Naive B cell (primary cell): ENCODE data around the gene FHAD1. TPM values are rescaled to one million over a fixed set of nuclear protein-coding genes. Genes with fewer than 3 reads are reported as not detected.
"Not testable (repeated sequence)": the region's sequence is repeated elsewhere in the genome, so short reads cannot be mapped to it uniquely, and the experiment has no call there.

Experiments used
- ATAC-seq, 2 donors: fragments of 150-1000 bp; cut with Tn5 transposase; 2 replicates each; pipeline ENCODE4 v1.10.0; 2021; ENCODE audit warnings: low read depth in 2 of 2, mild to moderate bottlenecking in 2 of 2, moderate library complexity in 2 of 2
- DNase-seq: peaks from one replicate; pipeline ENCODE4 v3.0.0; 2022
- H3K27ac Mint-ChIP-seq, 6 donors: one replicate each; pipeline ENCODE4 v1.8.0; 2020 to 2022; ENCODE audit warnings: mild to moderate bottlenecking in 6 of 6, mixed read lengths in 6 of 6, moderate library complexity in 5 of 6, inconsistent platforms in 2 of 6
- H3K27me3 Mint-ChIP-seq, 3 donors: one replicate each; pipeline ENCODE4 v1.8.0; 2021 to 2022; ENCODE audit warnings: mixed read lengths in 3 of 3, mild to moderate bottlenecking in 1 of 3
- H3K36me3 Mint-ChIP-seq, 2 donors: one replicate each; pipeline ENCODE4 v1.8.0; 2020 to 2022; ENCODE audit warnings: mixed read lengths in 2 of 2, inconsistent platforms in 1 of 2, mild to moderate bottlenecking in 1 of 2
- H3K4me1 Mint-ChIP-seq, 3 donors: one replicate each; pipeline ENCODE4 v1.8.0; 2020 to 2022; ENCODE audit warnings: mixed read lengths in 3 of 3, inconsistent platforms in 1 of 3, mild to moderate bottlenecking in 1 of 3, moderate library complexity in 1 of 3
- H3K4me3 Mint-ChIP-seq, 8 donors: one replicate each; pipeline ENCODE4 v1.8.0; 2020 to 2022; ENCODE audit warnings: mild to moderate bottlenecking in 8 of 8, mixed read lengths in 8 of 8, moderate library complexity in 8 of 8, inconsistent platforms in 2 of 8
- H3K9me3 Mint-ChIP-seq, 7 donors: one replicate each; pipeline ENCODE4 v1.8.0; 2020 to 2022; ENCODE audit warnings: mixed read lengths in 7 of 7, mild to moderate bottlenecking in 5 of 7, inconsistent platforms in 2 of 7, moderate library complexity in 1 of 7
- polyA plus RNA-seq, 6 donors: library from polyadenylated mRNA; unstranded; fragments of 300-500 nt; fragmentation: Illumina TruSeq; gene quantifications; one replicate each; pipeline ENCODE4 v1.2.3, GENCODE V29; 2021; ENCODE audit warnings: low read depth in 6 of 6

The FHAD1 gene
- polyA plus RNA-seq, 6 donors from 2014 or later, result not detected

DNA sequence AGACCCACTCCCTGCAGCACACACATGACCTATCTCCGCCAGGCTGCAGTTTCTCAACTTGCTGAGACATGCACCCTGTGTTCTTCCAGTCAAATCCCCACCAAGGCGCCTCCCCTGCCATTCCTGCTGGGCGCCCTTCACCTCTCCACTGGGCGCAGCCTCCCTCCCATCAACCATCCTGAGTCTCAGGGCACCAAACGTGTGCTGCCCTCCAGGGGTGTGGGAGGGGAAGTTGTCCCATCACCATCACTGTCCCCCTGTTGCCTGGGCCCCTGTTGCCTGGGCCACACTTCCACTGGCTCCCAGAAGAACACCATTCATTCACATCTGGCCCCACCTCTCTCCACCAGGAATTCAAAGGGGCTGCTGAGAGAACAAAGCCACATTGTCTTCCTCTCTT, 117.7 kb downstream of the FHAD1 start:
- no peak for DNase-seq
- no peaks in the 10 kb centered on the region for H3K4me1 Mint-ChIP-seq
- no peak overlapping the region for H3K4me3 Mint-ChIP-seq
- ATAC-seq, result no peak
- no peaks in the 10 kb centered on the region for H3K9me3 Mint-ChIP-seq
- no peaks in the 10 kb centered on the region for H3K36me3 Mint-ChIP-seq
- peaks cover 0 to 15% (median 9%) of the 10 kb centered on the region in 3 donors for H3K27me3 Mint-ChIP-seq
- H3K27ac Mint-ChIP-seq, result peak overlapping the region in 1 of 6 donors; percentile 22

- H3K9me3 Mint-ChIP-seq, result no peaks in the 10 kb centered on the region
- no peaks in the 10 kb centered on the region for H3K36me3 Mint-ChIP-seq
- ATAC-seq (no peak), DNase-seq (no peak)
- no peak overlapping the region for H3K27ac Mint-ChIP-seq
- peaks cover 8 to 26% (median 25%) of the 10 kb centered on the region in 3 donors for H3K27me3 Mint-ChIP-seq
- H3K4me1 Mint-ChIP-seq, result no peaks in the 10 kb centered on the region
- no peak overlapping the region for H3K4me3 Mint-ChIP-seq
These were observed 121.9 kb downstream of the FHAD1 start for GRCh38 chr1:15368888-15369287.

GRCh38 chr1:15370268-15370667, 123.2 kb downstream of the FHAD1 start:
- ATAC-seq (no peak), DNase-seq (no peak)
- H3K9me3 Mint-ChIP-seq, result no peaks in the 10 kb centered on the region
- no peak overlapping the region for H3K27ac Mint-ChIP-seq
- H3K36me3 Mint-ChIP-seq, result no peaks in the 10 kb centered on the region
- H3K4me1 Mint-ChIP-seq, result no peaks in the 10 kb centered on the region
- no peak overlapping the region for H3K4me3 Mint-ChIP-seq
- peaks cover 8 to 21% (median 18%) of the 10 kb centered on the region in 3 donors for H3K27me3 Mint-ChIP-seq

- no peak for DNase-seq
- ATAC-seq, result no peak
- H3K4me1 Mint-ChIP-seq, result no peaks in the 10 kb centered on the region
- no peaks in the 10 kb centered on the region for H3K9me3 Mint-ChIP-seq
- H3K4me3 Mint-ChIP-seq, result no peak overlapping the region
- H3K36me3 Mint-ChIP-seq, result no peaks in the 10 kb centered on the region
- H3K27me3 Mint-ChIP-seq, result peaks cover 8 to 21% (median 16%) of the 10 kb centered on the region in 3 donors
- H3K27ac Mint-ChIP-seq, result peak overlapping the region in 1 of 6 donors; percentile 32
These were observed 123.9 kb downstream of the FHAD1 start for GRCh38 chr1:15370781-15371520.

DNA sequence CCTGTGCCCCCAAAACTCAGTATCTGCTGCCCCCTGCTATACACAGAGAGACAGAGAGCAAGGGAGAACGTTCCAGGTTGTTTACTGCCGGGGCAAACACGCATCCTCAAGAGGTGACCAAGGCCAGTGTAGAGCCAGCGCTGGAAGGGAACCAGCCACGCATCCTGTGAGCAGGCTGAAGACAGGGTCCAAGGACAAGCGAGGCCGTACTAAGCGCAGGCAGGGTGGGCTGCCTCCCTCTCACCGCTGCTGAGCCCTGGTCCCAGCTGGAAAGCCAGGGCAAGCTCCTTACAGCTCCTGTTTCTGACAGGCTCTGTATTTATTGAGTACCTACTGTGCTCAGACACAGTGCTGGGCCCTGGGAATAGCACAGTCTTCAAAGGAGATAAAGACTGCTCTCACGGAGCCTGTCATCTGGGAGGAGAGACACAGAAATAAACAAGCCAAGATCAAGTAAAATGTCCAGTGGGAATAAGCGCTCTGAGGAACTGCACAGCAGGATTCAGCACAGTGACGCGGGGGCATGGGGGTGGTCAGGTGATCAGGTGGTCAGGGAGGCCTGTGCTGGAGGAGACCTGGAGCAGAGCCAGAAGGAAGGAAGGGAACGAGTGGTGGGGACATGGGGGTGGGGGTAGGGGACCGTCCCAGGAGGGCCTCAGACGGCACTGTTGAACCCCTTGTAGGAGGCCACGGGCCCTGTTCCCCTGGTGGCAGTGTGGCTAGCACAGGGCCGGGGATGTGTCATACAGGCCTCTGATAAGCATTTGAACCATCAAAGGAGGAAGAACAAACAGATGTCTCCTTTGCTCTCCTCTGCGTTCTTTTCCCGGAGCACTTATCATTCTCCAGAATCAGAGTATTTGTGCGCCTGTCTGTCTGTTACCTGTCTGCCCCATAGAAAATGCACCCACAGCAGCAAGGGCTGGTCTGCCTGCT, 124.9 kb downstream of the FHAD1 start:
- Mint-ChIP-seq H3K4me1 (no peaks in the 10 kb centered on the region), H3K27me3 (peaks cover 8 to 22% (median 16%) of the 10 kb centered on the region in 3 donors), H3K9me3 (no peaks in the 10 kb centered on the region), H3K27ac (peak overlapping the region in 2 of 6 donors; percentile 12 to 32), H3K36me3 (no peaks in the 10 kb centered on the region), H3K4me3 (peak overlapping the region in 1 of 8 donors; percentile 52)
- DNase-seq (no peak), ATAC-seq (no peak)

GRCh38 chr1:15378729-15379128, 131.7 kb downstream of the FHAD1 start:
- Mint-ChIP-seq H3K27ac (no peak overlapping the region), H3K4me3 (no peak overlapping the region), H3K36me3 (no peaks in the 10 kb centered on the region), H3K27me3 (peaks cover 1 to 39% (median 37%) of the 10 kb centered on the region in 3 donors), H3K4me1 (no peaks in the 10 kb centered on the region), H3K9me3 (no peaks in the 10 kb centered on the region)
- no peak for DNase-seq
- ATAC-seq, result no peak

GRCh38 chr1:15379151-15379550, 132.1 kb downstream of the FHAD1 start:
- H3K4me3 Mint-ChIP-seq, H3K9me3 Mint-ChIP-seq, H3K4me1 Mint-ChIP-seq, ATAC-seq, H3K27ac Mint-ChIP-seq, DNase-seq, H3K36me3 Mint-ChIP-seq: not testable (repeated sequence)
- peaks cover 4 to 39% (median 38%) of the 10 kb centered on the region in 3 donors for H3K27me3 Mint-ChIP-seq

GRCh38 chr1:15380601-15381508, 133.8 kb downstream of the FHAD1 start:
- Mint-ChIP-seq H3K4me3 (no peak overlapping the region), H3K4me1 (peaks cover 5 to 14% (median 8%) of the 10 kb centered on the region in 3 donors), H3K27ac (no peak overlapping the region), H3K27me3 (peaks cover 4 to 52% (median 39%) of the 10 kb centered on the region in 3 donors), H3K9me3 (no peaks in the 10 kb centered on the region), H3K36me3 (no peaks in the 10 kb centered on the region)
- ATAC-seq (no peak), DNase-seq (no peak)

- Mint-ChIP-seq H3K36me3 (no peaks in the 10 kb centered on the region), H3K27ac (no peak overlapping the region), H3K9me3 (no peaks in the 10 kb centered on the region), H3K27me3 (peaks cover 4 to 50% (median 41%) of the 10 kb centered on the region in 3 donors), H3K4me3 (peak overlapping the region in 1 of 8 donors; percentile 50), H3K4me1 (peaks cover 10 to 23% (median 18%) of the 10 kb centered on the region in 3 donors)
- ATAC-seq, result no peak
- DNase-seq, result no peak
These were observed 134.8 kb downstream of the FHAD1 start for GRCh38 chr1:15381805-15382204.

DNA sequence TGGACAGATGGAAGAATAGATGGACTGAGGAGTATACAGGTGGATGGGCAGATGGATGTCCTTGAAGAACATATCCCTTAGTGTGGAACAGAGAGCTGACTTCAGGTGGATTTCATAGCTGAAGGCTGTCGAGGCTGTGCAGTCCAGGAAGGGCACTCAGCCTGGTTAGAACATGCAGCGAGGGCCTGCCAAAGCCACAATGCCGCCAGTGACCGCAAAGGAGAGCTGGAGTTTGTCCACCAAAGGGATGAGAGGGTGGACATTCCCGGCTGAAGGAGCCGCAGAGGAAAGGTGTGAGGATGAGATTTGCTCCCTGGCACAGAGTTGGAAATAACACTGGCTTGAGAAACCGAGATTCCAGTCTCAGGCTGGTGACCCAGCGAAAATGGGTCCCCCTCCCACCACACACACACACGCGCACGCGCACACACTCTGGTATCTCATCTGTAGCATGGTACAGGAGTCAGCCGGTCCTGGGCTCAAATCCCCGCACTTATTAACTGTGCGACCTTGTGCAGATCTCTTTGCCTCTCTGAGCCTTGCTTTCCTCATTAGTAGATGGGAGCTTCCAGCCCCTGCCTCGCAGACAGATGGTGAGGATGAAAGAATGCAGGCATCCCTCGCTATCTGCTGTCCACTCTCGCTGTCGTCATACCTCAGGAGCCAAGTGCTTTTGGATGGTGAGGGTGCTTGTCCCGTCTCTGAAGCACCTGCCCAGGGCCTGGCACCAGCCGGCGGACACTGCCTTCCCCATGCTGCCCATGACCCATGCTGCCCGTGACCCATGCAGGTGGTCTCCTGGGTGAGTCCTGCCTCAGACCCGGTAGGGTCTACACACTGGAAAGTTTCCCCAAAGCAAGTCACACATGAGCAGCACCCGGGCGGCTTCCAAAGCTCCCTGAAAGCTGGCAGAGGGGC, 135.8 kb downstream of the FHAD1 start:
- no peak for ATAC-seq
- Mint-ChIP-seq H3K4me1 (peaks cover 14 to 25% (median 20%) of the 10 kb centered on the region in 3 donors), H3K36me3 (no peaks in the 10 kb centered on the region), H3K9me3 (no peaks in the 10 kb centered on the region), H3K4me3 (no peak overlapping the region), H3K27ac (peak overlapping the region in 4 of 6 donors; percentile 14 to 86 (median 46)), H3K27me3 (peaks cover 4 to 46% (median 41%) of the 10 kb centered on the region in 3 donors)
- DNase-seq, result no peak

GRCh38 chr1:15383810-15384209, 136.8 kb downstream of the FHAD1 start:
- ATAC-seq (no peak), DNase-seq (no peak)
- peaks cover 14 to 25% (median 20%) of the 10 kb centered on the region in 3 donors for H3K4me1 Mint-ChIP-seq
- peak overlapping the region in 1 of 6 donors; percentile 27 for H3K27ac Mint-ChIP-seq
- no peaks in the 10 kb centered on the region for H3K36me3 Mint-ChIP-seq
- H3K4me3 Mint-ChIP-seq, result peak overlapping the region in 5 of 8 donors; percentile 68 to 91 (median 89)
- peaks cover 4 to 41% (median 41%) of the 10 kb centered on the region in 3 donors for H3K27me3 Mint-ChIP-seq
- no peaks in the 10 kb centered on the region for H3K9me3 Mint-ChIP-seq
